Choroid plexus epithelial cell (primary cell): ENCODE data around the gene TRO.

Source experiments
- DNase-seq: peaks from one replicate; pipeline ENCODE4 v3.0.0-alpha.2; 2010; ENCODE audit warnings: low read depth
- H3K4me3 ChIP-seq: 2 replicates; pipeline ENCODE4 v1.5.1; 2011; ENCODE audit warnings: low read depth, mild to moderate bottlenecking, control low read depth, low read length, moderate library complexity
- TF ChIP-seq, protein P1 (sequence below): conservative IDR thresholded peaks from 2 replicates; pipeline ENCODE4 v1.5.1; 2011; ENCODE audit warnings: low read depth, mild to moderate bottlenecking, control low read depth, inconsistent platforms, low read length, moderate library complexity

Gene TRO

DNA sequence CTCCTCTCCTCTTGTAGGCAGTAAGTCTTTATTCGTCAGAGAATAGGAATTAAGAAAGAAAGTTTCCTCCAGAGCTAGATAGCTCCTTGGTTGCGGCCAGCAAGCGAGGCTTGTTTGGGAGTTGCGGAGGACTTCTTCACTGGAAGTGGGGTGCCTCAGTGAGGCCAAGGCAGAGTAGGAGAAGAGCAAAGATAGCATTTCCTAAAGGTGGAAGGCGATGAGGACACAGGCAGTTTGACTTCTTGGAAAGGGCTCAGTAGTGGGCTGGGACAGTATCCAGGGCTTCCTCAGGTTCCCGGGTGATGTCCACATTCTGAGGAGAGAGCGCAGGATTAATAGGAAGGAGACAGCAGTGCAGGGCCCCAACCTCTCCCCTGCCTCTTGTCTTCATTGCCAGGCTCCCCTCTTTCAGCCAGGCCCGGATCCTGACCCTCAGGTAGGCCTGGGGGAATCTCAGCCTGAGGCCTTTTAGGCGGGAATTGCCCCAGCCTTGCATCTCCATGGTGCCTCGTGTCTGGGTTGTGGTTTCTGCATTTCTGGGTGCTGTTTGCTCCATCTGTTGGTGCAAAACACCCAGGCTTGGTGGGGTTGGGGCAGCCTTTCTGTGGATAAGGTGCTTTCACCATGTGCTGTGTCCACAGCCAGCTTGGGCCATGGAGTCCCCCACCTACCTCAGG, 12.7 kb downstream of the TRO start:
- no peak overlapping the region for H3K4me3 ChIP-seq
- no peak for DNase-seq
- TF ChIP-seq, protein P1, sequence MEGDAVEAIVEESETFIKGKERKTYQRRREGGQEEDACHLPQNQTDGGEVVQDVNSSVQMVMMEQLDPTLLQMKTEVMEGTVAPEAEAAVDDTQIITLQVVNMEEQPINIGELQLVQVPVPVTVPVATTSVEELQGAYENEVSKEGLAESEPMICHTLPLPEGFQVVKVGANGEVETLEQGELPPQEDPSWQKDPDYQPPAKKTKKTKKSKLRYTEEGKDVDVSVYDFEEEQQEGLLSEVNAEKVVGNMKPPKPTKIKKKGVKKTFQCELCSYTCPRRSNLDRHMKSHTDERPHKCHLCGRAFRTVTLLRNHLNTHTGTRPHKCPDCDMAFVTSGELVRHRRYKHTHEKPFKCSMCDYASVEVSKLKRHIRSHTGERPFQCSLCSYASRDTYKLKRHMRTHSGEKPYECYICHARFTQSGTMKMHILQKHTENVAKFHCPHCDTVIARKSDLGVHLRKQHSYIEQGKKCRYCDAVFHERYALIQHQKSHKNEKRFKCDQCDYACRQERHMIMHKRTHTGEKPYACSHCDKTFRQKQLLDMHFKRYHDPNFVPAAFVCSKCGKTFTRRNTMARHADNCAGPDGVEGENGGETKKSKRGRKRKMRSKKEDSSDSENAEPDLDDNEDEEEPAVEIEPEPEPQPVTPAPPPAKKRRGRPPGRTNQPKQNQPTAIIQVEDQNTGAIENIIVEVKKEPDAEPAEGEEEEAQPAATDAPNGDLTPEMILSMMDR: no peak

DNA sequence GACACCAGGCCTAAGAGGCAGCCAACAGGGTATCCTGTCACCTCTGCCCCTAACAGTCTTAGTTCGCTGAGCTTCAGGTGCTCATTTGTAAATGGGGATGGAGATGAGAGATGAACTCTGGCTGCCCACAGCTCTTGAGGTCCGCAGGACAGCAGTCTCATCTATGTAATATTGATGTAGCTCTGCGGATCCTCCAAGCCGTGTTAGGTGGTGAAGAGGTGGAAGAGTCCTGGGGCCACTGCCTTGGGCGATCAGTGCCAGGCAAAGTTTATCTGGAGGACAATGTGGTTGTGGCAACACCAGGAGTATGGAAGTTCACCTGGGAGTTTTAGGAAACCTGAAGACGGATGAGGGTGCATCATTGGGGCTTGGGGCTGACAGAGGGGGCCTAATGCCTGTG, 13.4 kb downstream of the TRO start:
- no peak for DNase-seq
- no peak overlapping the region for H3K4me3 ChIP-seq
- TF ChIP-seq, protein P1: no peak

DNA sequence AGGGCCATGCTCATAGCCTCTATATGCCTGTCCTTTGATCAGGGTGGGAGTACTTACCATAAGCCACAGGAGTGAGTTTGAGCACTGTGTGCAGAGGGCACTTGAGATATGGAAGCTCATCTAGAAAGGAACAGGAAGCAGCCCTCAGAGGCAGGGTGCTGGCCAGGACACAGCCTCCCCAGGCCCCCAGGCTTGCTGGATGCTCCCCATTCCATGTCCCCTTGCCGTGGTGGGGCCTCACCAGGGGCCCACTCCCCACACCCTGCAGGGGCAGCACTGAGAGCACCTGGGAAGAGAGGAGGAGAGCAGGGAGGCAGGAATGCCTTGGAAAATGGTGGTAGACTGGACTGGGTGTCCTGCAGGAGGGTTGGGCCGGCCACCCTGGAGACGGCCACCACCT, 14.3 kb downstream of the TRO start:
- TF ChIP-seq, protein P1: no peak
- no peak for DNase-seq
- no peak overlapping the region for H3K4me3 ChIP-seq

DNA sequence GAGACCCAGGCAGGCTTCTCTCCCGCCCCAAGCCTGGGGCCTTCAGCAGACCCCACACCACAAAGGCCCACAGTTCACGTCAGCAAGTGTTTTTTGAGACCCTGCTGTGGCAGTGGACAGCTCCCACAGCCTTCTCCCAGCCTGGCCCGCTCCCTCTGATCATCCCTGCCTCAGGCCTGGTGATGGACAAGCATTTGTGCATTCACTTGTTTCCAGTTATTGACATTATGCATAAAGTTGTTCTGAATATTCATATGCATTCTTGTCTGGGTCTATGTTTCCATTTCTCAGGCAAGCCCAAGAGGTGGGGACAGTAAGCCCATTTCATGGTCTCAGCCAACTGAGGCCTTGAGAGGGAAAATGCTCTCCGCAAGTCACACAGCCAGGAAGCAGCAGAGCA, 14.7 kb downstream of the TRO start:
- DNase-seq: no peak
- H3K4me3 ChIP-seq: no peak overlapping the region
- TF ChIP-seq, protein P1: no peak

DNA sequence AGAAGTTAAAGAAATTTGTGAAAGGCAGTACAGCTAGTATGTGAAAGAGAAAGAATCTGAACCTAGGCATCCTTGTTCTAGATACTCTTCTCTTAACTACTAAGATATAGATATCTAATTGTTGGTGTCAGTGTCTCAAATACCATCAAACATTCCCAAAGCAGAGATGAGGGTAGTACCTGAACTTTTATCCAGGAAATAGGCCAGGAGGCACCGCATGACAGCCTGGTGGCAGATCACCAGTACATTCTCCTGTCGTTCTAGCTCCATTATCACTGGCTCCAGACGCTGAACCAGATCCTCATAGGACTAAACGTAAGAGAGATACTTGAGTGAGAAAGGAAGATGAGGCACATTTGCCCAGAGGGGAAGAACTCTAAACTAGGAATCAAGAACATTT, 16.8 kb downstream of the TRO start:
- no peak overlapping the region for H3K4me3 ChIP-seq
- TF ChIP-seq, protein P1: no peak
- DNase-seq: no peak

DNA sequence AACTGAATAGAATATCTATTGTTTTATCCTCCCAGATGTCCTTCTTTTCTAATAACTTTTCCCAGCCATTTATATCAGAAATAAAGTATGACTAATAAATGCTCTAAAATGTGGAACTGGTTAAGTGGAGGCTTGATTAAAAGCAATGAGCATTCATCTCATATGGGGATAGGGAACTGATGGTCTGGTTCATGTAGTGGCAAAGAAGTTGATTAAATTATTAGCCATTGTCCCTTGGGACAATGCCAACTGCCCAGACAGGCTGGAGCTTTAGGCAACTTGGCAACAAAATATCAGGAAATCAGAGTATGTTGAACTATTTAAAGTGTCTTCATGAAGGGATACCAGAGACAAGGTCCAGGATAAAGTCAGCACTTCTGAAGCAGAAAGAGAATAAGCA, 24.2 kb downstream of the TRO start:
- TF ChIP-seq, protein P1: no peak
- no peak overlapping the region for H3K4me3 ChIP-seq
- no peak for DNase-seq

DNA sequence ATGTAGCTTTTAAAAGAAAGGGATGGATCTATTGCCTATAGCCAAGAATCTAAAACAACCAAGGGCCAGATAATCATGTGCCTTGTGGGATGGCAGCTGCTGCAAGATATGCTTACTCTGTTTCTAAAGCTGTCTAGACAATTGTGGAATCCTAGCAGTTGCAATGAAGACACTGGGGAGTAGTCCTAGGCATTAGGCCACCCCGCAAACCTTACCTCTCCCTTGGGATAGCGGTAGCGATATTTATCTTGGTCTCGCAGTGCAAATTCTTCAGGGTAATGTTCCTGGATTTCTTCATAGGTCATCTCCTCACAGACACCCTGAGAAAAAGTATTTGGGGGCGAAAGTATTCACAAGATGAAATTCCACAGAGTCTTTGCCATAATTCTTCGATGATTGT, 24.6 kb downstream of the TRO start:
- TF ChIP-seq, protein P1: no peak
- H3K4me3 ChIP-seq: no peak overlapping the region
- peak; percentile 11 for DNase-seq
